SU-DHL-6 (cell line): Measurements from ENCODE around the gene POLN.

Experiments used
- EZH2phosphoT487 ChIP-seq: fragments of 200-600 bp; sonication (generic), shearing (Covaris generic); conservative IDR thresholded peaks from 2 replicates; pipeline ENCODE4 v1.6.1; 2018; ENCODE audit warnings: mild to moderate bottlenecking, antibody characterized with exemption, low read length, moderate library complexity, mixed read lengths
- TF ChIP-seq, protein P1 (sequence below): fragments of 200-600 bp; sonication (generic); IDR thresholded peaks from one replicate; pipeline ENCODE4 v1.5.1; 2017; ENCODE audit warnings: antibody characterized with exemption, mild to moderate bottlenecking, low read length, moderate library complexity; ENCODE audit not compliant: insufficient read depth, poor library complexity, severe bottlenecking

DNA sequence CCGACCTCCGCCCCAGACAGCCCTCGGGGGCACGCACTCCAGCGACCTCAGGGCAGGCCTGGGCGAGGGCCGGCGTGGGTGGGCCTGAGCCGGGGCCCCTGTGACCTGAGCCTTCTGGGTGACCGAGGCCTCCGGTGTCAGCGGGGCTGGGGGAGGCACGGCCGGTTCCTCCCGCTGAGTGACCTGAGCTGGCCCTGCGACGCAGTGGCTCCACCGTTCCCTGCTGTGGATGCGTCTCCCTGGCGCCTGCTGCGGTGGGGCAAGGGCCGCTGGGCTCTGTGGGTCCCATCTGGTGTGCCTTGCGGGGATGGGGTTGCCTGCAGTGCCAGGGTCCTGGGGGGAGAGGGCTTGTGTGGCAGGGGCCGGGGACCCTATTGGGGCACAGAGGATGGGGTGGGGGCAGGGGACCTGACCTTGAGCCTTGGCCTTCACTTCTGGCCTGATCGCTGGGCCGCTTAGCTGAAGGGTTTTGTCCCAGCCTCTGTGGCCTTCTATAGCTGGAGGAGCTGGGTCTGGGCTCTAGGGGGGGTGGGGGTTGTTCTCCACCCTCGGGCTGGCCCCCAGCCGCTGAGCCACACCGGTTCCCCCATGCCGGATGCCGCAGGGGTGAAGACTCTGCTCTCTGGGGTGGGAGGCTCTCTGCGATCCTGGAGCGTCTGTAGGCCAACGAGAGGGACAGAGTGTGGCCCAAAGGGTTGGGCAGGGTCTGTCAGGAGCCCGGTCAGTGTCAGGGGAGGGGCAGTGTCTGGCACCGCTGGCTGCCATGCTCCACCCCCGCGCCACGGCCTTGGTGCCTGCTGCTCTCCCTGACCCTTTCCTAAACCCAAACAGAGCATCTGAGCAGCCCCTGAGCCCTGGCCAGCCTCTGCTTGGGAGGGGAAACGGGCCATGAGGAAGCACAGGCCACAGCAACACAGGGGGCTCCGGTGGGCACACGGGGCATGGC is 180.5 kb downstream of the POLN start:
- TF ChIP-seq, protein P1, sequence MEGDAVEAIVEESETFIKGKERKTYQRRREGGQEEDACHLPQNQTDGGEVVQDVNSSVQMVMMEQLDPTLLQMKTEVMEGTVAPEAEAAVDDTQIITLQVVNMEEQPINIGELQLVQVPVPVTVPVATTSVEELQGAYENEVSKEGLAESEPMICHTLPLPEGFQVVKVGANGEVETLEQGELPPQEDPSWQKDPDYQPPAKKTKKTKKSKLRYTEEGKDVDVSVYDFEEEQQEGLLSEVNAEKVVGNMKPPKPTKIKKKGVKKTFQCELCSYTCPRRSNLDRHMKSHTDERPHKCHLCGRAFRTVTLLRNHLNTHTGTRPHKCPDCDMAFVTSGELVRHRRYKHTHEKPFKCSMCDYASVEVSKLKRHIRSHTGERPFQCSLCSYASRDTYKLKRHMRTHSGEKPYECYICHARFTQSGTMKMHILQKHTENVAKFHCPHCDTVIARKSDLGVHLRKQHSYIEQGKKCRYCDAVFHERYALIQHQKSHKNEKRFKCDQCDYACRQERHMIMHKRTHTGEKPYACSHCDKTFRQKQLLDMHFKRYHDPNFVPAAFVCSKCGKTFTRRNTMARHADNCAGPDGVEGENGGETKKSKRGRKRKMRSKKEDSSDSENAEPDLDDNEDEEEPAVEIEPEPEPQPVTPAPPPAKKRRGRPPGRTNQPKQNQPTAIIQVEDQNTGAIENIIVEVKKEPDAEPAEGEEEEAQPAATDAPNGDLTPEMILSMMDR = no peak
- TF ChIP-seq EZH2phosphoT487 = no peak
